Measurements from ENCODE around the gene S100PBP.

DNA sequence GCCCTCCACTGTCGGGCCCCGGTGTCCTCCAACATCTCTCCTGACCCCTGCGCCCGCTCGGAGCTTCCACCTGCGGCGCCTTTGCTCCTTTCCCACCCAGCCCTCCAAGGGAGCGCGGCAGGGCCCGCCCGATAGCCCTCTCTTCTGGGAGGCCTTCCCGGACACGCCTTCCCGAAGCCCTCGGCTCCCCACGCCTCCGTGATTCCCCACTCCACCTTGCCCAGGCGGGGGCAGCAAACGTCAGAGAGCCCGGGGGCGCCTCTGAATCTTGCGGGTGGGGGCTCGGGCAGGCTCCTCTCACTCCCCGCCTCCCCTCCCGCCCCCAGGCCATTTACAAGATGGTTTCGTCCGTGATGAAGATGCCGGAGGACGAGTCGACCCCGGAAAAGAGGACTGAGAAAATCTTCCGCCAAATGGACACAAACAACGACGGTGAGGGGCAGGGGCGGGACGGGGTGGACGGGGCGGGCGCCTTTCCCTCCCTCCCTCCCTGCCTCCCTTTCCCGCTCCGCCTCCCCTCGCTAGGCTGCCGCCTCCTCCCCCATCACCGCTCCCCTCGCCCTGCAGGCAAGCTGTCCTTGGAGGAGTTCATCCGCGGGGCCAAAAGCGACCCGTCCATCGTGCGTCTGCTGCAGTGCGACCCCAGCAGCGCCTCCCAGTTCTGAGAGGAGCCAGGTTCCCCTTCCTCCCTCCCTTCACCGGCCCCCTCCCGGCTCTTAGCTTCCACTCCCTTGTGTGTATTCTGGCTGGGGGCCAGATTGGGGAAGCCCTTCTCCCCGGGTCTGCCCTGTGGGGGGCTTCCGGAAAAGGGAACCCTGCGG, 76.0 kb downstream of the S100PBP start:
- no peak for TF ChIP-seq EZH2 (IDR thresholded peaks at IDR 0.05; ENCODE audit: low read length, missing control alignments)
- no peak for TF ChIP-seq CTCF (conservative IDR thresholded peaks at IDR 0.05 in 1 of 2, IDR thresholded peaks at IDR 0.05 in 1 of 2; ENCODE audit: low read depth in 1 of 2, low read length in 2 of 2)
